Measurements from ENCODE around the gene SCRN1.

SCRN1 gene

GRCh38 chr7:29988424-29989256 is 961 bp downstream of the SCRN1 start:
- TF ChIP-seq SIN3A (IDR thresholded peaks at IDR 0.05; ENCODE audit: borderline replicate concordance, insufficient read depth, low read length) (no peak), REST (IDR thresholded peaks at IDR 0.05; ENCODE audit: insufficient read depth in 1 of 2, low read depth in 2 of 2, low read length in 2 of 2) (no peak), TAF1 (IDR thresholded peaks at IDR 0.05; ENCODE audit: borderline replicate concordance, insufficient read depth, low read length) (no peak), FOXP2 (optimal IDR thresholded peaks at IDR 0.05; ENCODE audit: borderline replicate concordance, extremely low read depth, extremely low read length, insufficient read depth) (no peak), POLR2AphosphoS5 (IDR thresholded peaks at IDR 0.05; ENCODE audit: low read depth, low read length) (no peak)

- TF ChIP-seq TAF1 (IDR thresholded peaks at IDR 0.05; ENCODE audit: borderline replicate concordance, insufficient read depth, low read length) (no peak), FOXP2 (optimal IDR thresholded peaks at IDR 0.05; ENCODE audit: borderline replicate concordance, extremely low read depth, extremely low read length, insufficient read depth) (no peak), POLR2AphosphoS5 (IDR thresholded peaks at IDR 0.05; ENCODE audit: low read depth, low read length) (no peak), REST (IDR thresholded peaks at IDR 0.05; ENCODE audit: insufficient read depth in 1 of 2, low read depth in 2 of 2, low read length in 2 of 2) (no peak), SIN3A (IDR thresholded peaks at IDR 0.05; ENCODE audit: borderline replicate concordance, insufficient read depth, low read length) (no peak)
Observed at GRCh38 chr7:29987811-29988317, 1.7 kb downstream of the SCRN1 start.

GRCh38 chr7:29987083-29987482 is 2.5 kb downstream of the SCRN1 start:
- TF ChIP-seq REST (IDR thresholded peaks at IDR 0.05; ENCODE audit: insufficient read depth in 1 of 2, low read depth in 2 of 2, low read length in 2 of 2), result no peak
- no peak for TF ChIP-seq POLR2AphosphoS5 (IDR thresholded peaks at IDR 0.05; ENCODE audit: low read depth, low read length)

GRCh38 chr7:29980151-29980550 is 9.4 kb downstream of the SCRN1 start:
- no peak for TF ChIP-seq TAF1 (IDR thresholded peaks at IDR 0.05; ENCODE audit: borderline replicate concordance, insufficient read depth, low read length)
- no peak for TF ChIP-seq FOXP2 (optimal IDR thresholded peaks at IDR 0.05; ENCODE audit: borderline replicate concordance, extremely low read depth, extremely low read length, insufficient read depth)
- TF ChIP-seq POLR2AphosphoS5 (IDR thresholded peaks at IDR 0.05; ENCODE audit: low read depth, low read length), result no peak
- no peak for TF ChIP-seq SIN3A (IDR thresholded peaks at IDR 0.05; ENCODE audit: borderline replicate concordance, insufficient read depth, low read length)
- no peak for TF ChIP-seq REST (IDR thresholded peaks at IDR 0.05; ENCODE audit: insufficient read depth in 1 of 2, low read depth in 2 of 2, low read length in 2 of 2)
